ENCODE measurements around the gene ECM1.

The ECM1 gene

GRCh38 chr1:150516616-150517015, 8.7 kb downstream of the ECM1 start:
- no peak for FAIRE-seq
- DNase-seq (ENCODE audit: insufficient read length, low spot score): no peak
- TF ChIP-seq POLR2A (IDR thresholded peaks at IDR 0.05; ENCODE audit: low read depth, low read length): no peak

- TF ChIP-seq POLR2A (IDR thresholded peaks at IDR 0.05; ENCODE audit: low read depth, low read length): no peak
Observed at GRCh38 chr1:150521196-150521968, 13.5 kb downstream of the ECM1 start.

DNA sequence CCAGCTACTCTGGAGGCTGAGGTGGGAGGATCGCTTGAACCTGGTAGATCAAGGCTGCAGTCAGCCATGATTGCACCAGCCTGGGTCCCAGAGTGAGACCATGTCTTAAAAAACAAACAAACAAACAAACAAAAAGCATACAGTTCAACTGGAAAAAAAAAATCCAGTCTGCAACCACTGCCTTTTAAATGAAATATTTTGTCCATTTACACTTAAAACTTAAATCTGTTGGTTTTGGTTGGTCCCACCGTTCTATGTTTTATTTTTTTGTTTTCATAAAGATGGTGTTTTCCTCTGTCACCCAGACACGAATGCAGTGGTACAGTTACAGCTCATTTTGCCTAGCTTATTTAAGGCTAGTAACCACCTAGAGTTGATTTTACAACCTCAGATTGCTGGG, 17.4 kb downstream of the ECM1 start:
- no peak for TF ChIP-seq POLR2A (IDR thresholded peaks at IDR 0.05; ENCODE audit: low read depth, low read length)
- DNase-seq (ENCODE audit: insufficient read length, low spot score) (no peak), FAIRE-seq (no peak)

More at GRCh38 chr1:150521196-150521968, 13.5 kb downstream of the ECM1 start:
- FAIRE-seq: no peak
- no peak for DNase-seq (ENCODE audit: insufficient read length, low spot score)

DNA sequence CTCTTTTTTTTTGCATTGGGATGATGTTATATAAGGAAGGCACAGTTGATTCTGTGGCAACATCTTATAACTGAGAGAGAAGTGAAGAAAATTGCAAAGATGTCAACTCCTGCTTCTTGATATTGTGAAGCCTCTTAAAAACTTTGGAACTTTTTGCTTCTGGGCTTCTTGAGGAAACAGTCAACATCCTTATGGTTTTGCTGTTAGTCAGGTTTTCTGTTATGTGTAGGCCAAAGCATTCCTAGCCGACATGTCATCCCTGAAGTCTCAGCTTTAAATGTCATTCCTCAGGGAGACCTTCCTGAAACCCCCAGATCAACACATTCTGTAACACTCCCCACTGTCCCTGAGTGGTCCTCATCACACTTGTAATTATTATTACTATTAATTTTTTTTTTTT, 20.3 kb downstream of the ECM1 start:
- DNase-seq (ENCODE audit: insufficient read length, low spot score): no peak
- no peak for FAIRE-seq
- TF ChIP-seq POLR2A (IDR thresholded peaks at IDR 0.05; ENCODE audit: low read depth, low read length): no peak

DNA sequence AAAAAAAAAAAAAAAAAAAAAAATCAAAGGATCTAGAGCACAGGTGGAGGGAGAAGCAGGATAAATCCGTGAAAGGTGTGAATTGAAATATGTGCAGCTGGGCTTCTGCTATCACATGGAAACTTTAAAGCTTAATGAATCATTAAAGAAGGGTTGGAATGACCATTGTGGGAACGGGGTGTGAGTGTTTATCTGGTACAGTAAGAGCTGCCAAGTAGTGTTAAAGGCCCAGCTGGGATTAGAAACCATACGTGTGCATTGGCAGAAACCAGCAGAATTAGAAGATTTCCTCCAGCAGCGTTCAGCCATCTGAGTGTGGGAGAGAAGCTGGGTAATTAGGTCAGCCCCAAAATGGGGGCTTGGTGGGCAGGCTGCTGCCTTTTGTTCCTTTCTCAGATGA, 21.1 kb downstream of the ECM1 start:
- DNase-seq (ENCODE audit: insufficient read length, low spot score) (no peak), FAIRE-seq (no peak)
- TF ChIP-seq POLR2A (IDR thresholded peaks at IDR 0.05; ENCODE audit: low read depth, low read length): no peak

DNA sequence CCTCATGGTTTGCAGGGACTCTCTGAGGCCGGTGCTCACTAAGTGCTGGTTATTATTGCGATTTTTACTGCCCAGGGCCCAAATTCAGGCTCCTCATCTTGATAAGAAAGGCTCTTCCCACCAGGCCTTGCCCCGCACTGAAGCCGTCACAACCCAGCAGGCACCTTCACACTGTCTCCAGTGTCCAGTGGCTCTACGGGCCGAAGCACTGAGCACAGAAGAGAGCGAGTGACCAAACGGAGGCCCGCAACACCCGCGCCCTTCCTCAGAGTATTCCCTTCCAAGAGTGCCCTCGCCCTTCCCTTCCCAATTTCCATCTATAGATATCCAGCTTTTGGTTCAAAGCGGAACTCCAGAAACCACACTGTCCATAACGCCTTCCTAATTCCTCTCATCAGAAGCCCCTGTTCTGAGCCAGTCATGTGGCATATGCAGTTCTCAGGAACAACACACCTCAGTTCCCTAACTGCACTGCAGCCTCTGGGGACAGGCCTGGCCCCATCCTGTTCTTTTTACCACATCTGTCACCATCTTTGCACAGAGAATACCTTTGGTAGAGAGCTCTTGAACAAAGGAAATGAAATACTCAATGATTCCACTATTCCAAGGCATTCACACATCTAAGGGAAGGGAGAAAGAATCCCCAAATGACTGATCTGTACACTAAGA, 22.7 kb downstream of the ECM1 start:
- TF ChIP-seq POLR2A (IDR thresholded peaks at IDR 0.05; ENCODE audit: low read depth, low read length): no peak
- no peak for DNase-seq (ENCODE audit: insufficient read length, low spot score)
- FAIRE-seq: no peak

- FAIRE-seq: no peak
- TF ChIP-seq POLR2A (IDR thresholded peaks at IDR 0.05; ENCODE audit: low read depth, low read length): no peak
- no peak for DNase-seq (ENCODE audit: insufficient read length, low spot score)
Observed at GRCh38 chr1:150532860-150533259, 25.0 kb downstream of the ECM1 start.

- DNase-seq (ENCODE audit: insufficient read length, low spot score) (no peak), FAIRE-seq (no peak)
- TF ChIP-seq POLR2A (IDR thresholded peaks at IDR 0.05; ENCODE audit: low read depth, low read length): no peak
Observed at GRCh38 chr1:150534002-150534401, 26.1 kb downstream of the ECM1 start.

GRCh38 chr1:150535511-150536287, 27.8 kb downstream of the ECM1 start:
- FAIRE-seq: no peak
- no peak for DNase-seq (ENCODE audit: insufficient read length, low spot score)
- TF ChIP-seq POLR2A (IDR thresholded peaks at IDR 0.05; ENCODE audit: low read depth, low read length): no peak

DNA sequence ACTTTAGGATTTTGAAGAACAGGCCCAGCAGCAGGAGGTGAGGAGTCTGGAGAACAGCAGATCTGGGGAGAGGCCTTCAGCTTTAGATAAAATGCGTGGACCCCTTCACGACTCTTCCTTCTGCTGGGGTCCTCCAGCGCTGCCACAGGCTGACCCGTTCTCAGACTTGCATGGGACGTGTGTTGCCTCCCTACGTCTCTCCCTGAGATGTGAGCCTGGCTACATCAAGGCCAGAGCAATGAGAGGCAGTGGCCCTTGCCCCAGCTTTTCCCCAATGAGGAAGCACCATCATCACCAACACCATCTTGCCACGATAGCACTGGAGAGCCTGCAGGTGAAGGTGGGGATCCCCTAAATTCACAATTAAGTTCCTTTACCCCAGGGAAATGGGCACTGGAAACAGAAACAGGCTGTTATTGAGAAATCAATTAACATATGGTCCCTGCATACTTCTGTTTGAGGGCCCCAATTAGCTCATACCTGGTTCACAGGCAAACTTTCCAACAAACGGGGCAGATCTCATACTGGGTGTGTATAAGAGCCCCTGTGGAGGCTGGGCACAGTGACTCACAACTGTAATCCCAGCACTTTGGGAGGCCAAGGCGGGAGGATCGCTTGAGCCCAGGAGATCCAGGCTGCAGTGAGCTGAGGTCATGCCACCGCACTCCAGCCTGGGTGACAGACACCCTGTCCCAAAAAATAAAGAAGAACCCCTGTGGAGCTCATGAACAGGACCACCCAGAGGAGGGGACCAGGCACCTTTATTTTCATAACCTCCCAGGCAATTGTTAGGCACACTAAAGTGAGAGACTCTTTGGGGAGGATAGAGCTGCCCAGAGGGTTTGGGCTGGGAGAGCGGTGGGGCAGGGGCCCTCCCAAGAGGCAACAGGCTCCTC, 29.2 kb downstream of the ECM1 start:
- no peak for DNase-seq (ENCODE audit: insufficient read length, low spot score)
- FAIRE-seq: no peak
- TF ChIP-seq POLR2A (IDR thresholded peaks at IDR 0.05; ENCODE audit: low read depth, low read length): no peak

GRCh38 chr1:150537732-150538684, 30.1 kb downstream of the ECM1 start:
- no peak for DNase-seq (ENCODE audit: insufficient read length, low spot score)
- TF ChIP-seq POLR2A (IDR thresholded peaks at IDR 0.05; ENCODE audit: low read depth, low read length): no peak
- FAIRE-seq: no peak

DNA sequence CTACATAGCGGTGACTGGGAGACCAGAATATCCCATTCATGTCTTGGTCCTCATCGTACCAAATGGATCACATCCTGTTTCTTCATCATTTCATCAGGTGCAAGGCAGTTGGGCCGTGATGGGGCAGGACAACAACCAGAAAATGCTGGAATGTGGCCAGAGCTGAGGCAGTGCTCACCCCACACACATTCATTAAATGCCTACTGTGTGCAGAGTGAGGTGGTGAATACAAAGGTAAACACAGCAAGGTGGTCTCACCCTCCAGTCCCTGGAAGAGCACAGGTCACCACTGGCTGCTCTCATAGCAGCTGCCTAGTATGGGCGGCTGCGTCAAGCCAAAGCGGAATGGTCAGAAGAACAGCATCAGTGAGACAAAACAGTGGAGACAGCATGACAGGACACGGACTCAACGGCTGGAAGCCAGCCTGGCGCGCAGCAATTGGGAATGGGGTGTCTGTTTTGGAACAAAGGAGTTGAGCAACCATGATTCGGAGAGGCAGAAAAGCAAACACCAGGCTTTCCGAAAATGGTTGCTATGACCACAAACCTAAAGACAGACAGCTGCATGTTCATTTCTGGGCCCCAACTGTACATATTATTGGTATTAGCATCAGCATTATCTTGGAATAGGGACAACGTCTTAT, 35.7 kb downstream of the ECM1 start:
- DNase-seq (ENCODE audit: insufficient read length, low spot score) (no peak), FAIRE-seq (no peak)
- no peak for TF ChIP-seq POLR2A (IDR thresholded peaks at IDR 0.05; ENCODE audit: low read depth, low read length)
